GM21529 (cell line): ENCODE measurements around the gene PP2D1.
A peak's percentile ranks its signal among the peaks of the same experiment; 100 is the strongest.
"Not testable (repeated sequence)": the region's sequence is repeated elsewhere in the genome, so short reads cannot be mapped to it uniquely, and the experiment has no call there.

Source experiments
- ATAC-seq: cut with Tn5 transposase; IDR thresholded peaks from one replicate; pipeline ENCODE4 v1.9.1; 2021; ENCODE audit not compliant: unreplicated experiment

The PP2D1 gene

GRCh38 chr3:19972054-19972453, 40.0 kb downstream of the PP2D1 start:
- ATAC-seq = no peak

- no peak for ATAC-seq
Measured at GRCh38 chr3:19970327-19970726, 41.7 kb downstream of the PP2D1 start.

GRCh38 chr3:19967812-19968211, 44.3 kb downstream of the PP2D1 start:
- ATAC-seq = no peak

- ATAC-seq = no peak
Measured at GRCh38 chr3:19967208-19967607, 44.9 kb downstream of the PP2D1 start.

- ATAC-seq = no peak
Measured at GRCh38 chr3:19961960-19962359, 50.1 kb downstream of the PP2D1 start.

GRCh38 chr3:19960696-19961095, 51.4 kb downstream of the PP2D1 start:
- ATAC-seq = no peak

GRCh38 chr3:19959505-19959904, 52.6 kb downstream of the PP2D1 start:
- ATAC-seq = no peak

GRCh38 chr3:19957354-19957753, 54.7 kb downstream of the PP2D1 start:
- not testable (repeated sequence) for ATAC-seq

- ATAC-seq = no peak
Measured at GRCh38 chr3:19954676-19955075, 57.4 kb downstream of the PP2D1 start.

- ATAC-seq = no peak
Measured at GRCh38 chr3:19950316-19950715, 61.7 kb downstream of the PP2D1 start.

- no peak for ATAC-seq
Measured at GRCh38 chr3:19948226-19948591, 63.9 kb downstream of the PP2D1 start.

GRCh38 chr3:19947549-19948225, 64.4 kb downstream of the PP2D1 start:
- ATAC-seq = peak; percentile 25

GRCh38 chr3:19946832-19947548, 65.1 kb downstream of the PP2D1 start, which contains the start of gene RAB5A:
Gene RAB5A (plus strand): TSS chr3:19947097. CDS start chr3:19950899, 3,802 bp downstream.
- ATAC-seq = peak; percentile 95

- peak; percentile 9 for ATAC-seq
Measured at GRCh38 chr3:19945969-19946831, 65.9 kb downstream of the PP2D1 start.

GRCh38 chr3:19945534-19945933, 66.5 kb downstream of the PP2D1 start:
- ATAC-seq = no peak

GRCh38 chr3:19940643-19941042, 71.4 kb downstream of the PP2D1 start:
- ATAC-seq = no peak

- no peak for ATAC-seq
Measured at GRCh38 chr3:19938295-19938627, 73.8 kb downstream of the PP2D1 start.

GRCh38 chr3:19937459-19938294, 74.4 kb downstream of the PP2D1 start:
- ATAC-seq = no peak
